Measurements from ENCODE around the gene RFX1. TPM values are rescaled to one million over a fixed set of nuclear protein-coding genes. Genes with fewer than 3 reads are reported as not detected.

RFX1 gene
- total and polyA plus RNA-seq, 2 experiments from 2014 or later: 1.7 to 2.5 TPM

- H2AFZ ChIP-seq: no peak overlapping the region
- no peaks in the 10 kb centered on the region for H3K27me3 ChIP-seq (replicated peaks; ENCODE audit: insufficient read depth)
- H3K27ac ChIP-seq: no peak overlapping the region
- peaks cover 9% of the 10 kb centered on the region; the same call in 1 of the 2 replicates for H3F3A ChIP-seq (ENCODE audit: insufficient read depth)
- H3K9me3 ChIP-seq (ENCODE audit: low read depth): no peaks in the 10 kb centered on the region
- no peak overlapping the region for H3K4me2 ChIP-seq (ENCODE audit: unreplicated experiment)
- no peaks in the 10 kb centered on the region for H3K4me1 ChIP-seq (ENCODE audit: insufficient read depth)
- no peaks in the 10 kb centered on the region for H3K9me2 ChIP-seq (ENCODE audit: insufficient read depth)
- no peaks in the 10 kb centered on the region for H4K20me1 ChIP-seq (ENCODE audit: insufficient read depth)
- TF ChIP-seq EZH2phosphoT487 (IDR thresholded peaks at IDR 0.05; ENCODE audit: insufficient read depth, low read depth) (no peak), EZH2 (IDR thresholded peaks at IDR 0.05; ENCODE audit: insufficient read depth, poor library complexity, severe bottlenecking) (no peak)
- H3K79me2 ChIP-seq (ENCODE audit: insufficient read depth): no peaks in the 10 kb centered on the region
- DNase-seq: no peak
- 89 to 92% methylated on average over 18 to 19 of the region's 20 CpGs for WGBS, 2 experiments (ENCODE audit: low coverage in 1 of 2, low lambda C conversion rate in 2 of 2, missing lambda C conversion rate in 2 of 2)
- H3K9ac ChIP-seq: no peak overlapping the region
- in situ Hi-C loops (cut with MboI): no loop called here
- H3K4me3 ChIP-seq: no peak overlapping the region
- no peaks in the 10 kb centered on the region for H3K36me3 ChIP-seq (ENCODE audit: low read depth)
These were observed 40.0 kb downstream of the RFX1 start for GRCh38 chr19:13965926-13966683.

- Histone ChIP-seq H2AFZ (no peak overlapping the region), H3K27ac (no peak overlapping the region), H3F3A (ENCODE audit: insufficient read depth) (peaks cover 9% of the 10 kb centered on the region; the same call in 1 of the 2 replicates), H3K9ac (no peak overlapping the region), H4K20me1 (ENCODE audit: insufficient read depth) (no peaks in the 10 kb centered on the region), H3K4me1 (ENCODE audit: insufficient read depth) (no peaks in the 10 kb centered on the region), H3K4me3 (no peak overlapping the region), H3K36me3 (ENCODE audit: low read depth) (no peaks in the 10 kb centered on the region), H3K27me3 (replicated peaks; ENCODE audit: insufficient read depth) (no peaks in the 10 kb centered on the region), H3K9me3 (ENCODE audit: low read depth) (no peaks in the 10 kb centered on the region), H3K9me2 (ENCODE audit: insufficient read depth) (no peaks in the 10 kb centered on the region), H3K4me2 (ENCODE audit: unreplicated experiment) (no peak overlapping the region), H3K79me2 (ENCODE audit: insufficient read depth) (no peaks in the 10 kb centered on the region)
- TF ChIP-seq EZH2 (IDR thresholded peaks at IDR 0.05; ENCODE audit: insufficient read depth, poor library complexity, severe bottlenecking) (no peak), EZH2phosphoT487 (IDR thresholded peaks at IDR 0.05; ENCODE audit: insufficient read depth, low read depth) (no peak)
- WGBS, 2 experiments (ENCODE audit: low coverage in 1 of 2, low lambda C conversion rate in 2 of 2, missing lambda C conversion rate in 2 of 2): 89 to 95% methylated on average over 15 to 24 of the region's 24 CpGs
- in situ Hi-C loops (cut with MboI): no loop called here
- DNase-seq: no peak
These were observed 40.7 kb downstream of the RFX1 start for GRCh38 chr19:13965377-13965896.

GRCh38 chr19:13964776-13965175 is 41.3 kb downstream of the RFX1 start:
- Histone ChIP-seq H3K4me2 (ENCODE audit: unreplicated experiment) (no peak overlapping the region), H3K27ac (no peak overlapping the region), H3K9me2 (ENCODE audit: insufficient read depth) (no peaks in the 10 kb centered on the region), H3K27me3 (replicated peaks; ENCODE audit: insufficient read depth) (no peaks in the 10 kb centered on the region), H3K9ac (no peak overlapping the region), H2AFZ (no peak overlapping the region), H3K9me3 (ENCODE audit: low read depth) (no peaks in the 10 kb centered on the region), H3K79me2 (ENCODE audit: insufficient read depth) (no peaks in the 10 kb centered on the region), H3K4me1 (ENCODE audit: insufficient read depth) (no peaks in the 10 kb centered on the region), H4K20me1 (ENCODE audit: insufficient read depth) (no peaks in the 10 kb centered on the region), H3F3A (ENCODE audit: insufficient read depth) (peaks cover 9% of the 10 kb centered on the region; the same call in 1 of the 2 replicates), H3K4me3 (no peak overlapping the region), H3K36me3 (ENCODE audit: low read depth) (no peaks in the 10 kb centered on the region)
- TF ChIP-seq EZH2phosphoT487 (IDR thresholded peaks at IDR 0.05; ENCODE audit: insufficient read depth, low read depth): no peak
- no peak for TF ChIP-seq EZH2 (IDR thresholded peaks at IDR 0.05; ENCODE audit: insufficient read depth, poor library complexity, severe bottlenecking)
- WGBS, 2 experiments (ENCODE audit: low coverage in 1 of 2, low lambda C conversion rate in 2 of 2, missing lambda C conversion rate in 2 of 2): 82 to 83% methylated on average over 5 of the region's 5 CpGs
- DNase-seq: no peak
- in situ Hi-C loops (cut with MboI): no loop called here

- WGBS, 2 experiments (ENCODE audit: low coverage in 1 of 2, low lambda C conversion rate in 2 of 2, missing lambda C conversion rate in 2 of 2): 77 to 89% methylated on average over 8 to 41 of the region's 48 CpGs
- in situ Hi-C loops (cut with MboI): no loop called here
- DNase-seq: no peak
These were observed 42.5 kb downstream of the RFX1 start for GRCh38 chr19:13963603-13964105.

More at GRCh38 chr19:13963603-13964105, 42.5 kb downstream of the RFX1 start:
- peaks cover 9% of the 10 kb centered on the region; the same call in 1 of the 2 replicates for H3F3A ChIP-seq (ENCODE audit: insufficient read depth)
- H3K9ac ChIP-seq: no peak overlapping the region
- no peaks in the 10 kb centered on the region for H3K9me2 ChIP-seq (ENCODE audit: insufficient read depth)
- H3K36me3 ChIP-seq (ENCODE audit: low read depth): no peaks in the 10 kb centered on the region
- no peak overlapping the region for H3K4me3 ChIP-seq
- H3K4me1 ChIP-seq (ENCODE audit: insufficient read depth): no peaks in the 10 kb centered on the region
- H2AFZ ChIP-seq: no peak overlapping the region
- no peak overlapping the region for H3K4me2 ChIP-seq (ENCODE audit: unreplicated experiment)
- TF ChIP-seq EZH2 (IDR thresholded peaks at IDR 0.05; ENCODE audit: insufficient read depth, poor library complexity, severe bottlenecking): no peak
- TF ChIP-seq EZH2phosphoT487 (IDR thresholded peaks at IDR 0.05; ENCODE audit: insufficient read depth, low read depth): no peak
- H3K79me2 ChIP-seq (ENCODE audit: insufficient read depth): no peaks in the 10 kb centered on the region
- H3K9me3 ChIP-seq (ENCODE audit: low read depth): no peaks in the 10 kb centered on the region
- H4K20me1 ChIP-seq (ENCODE audit: insufficient read depth): no peaks in the 10 kb centered on the region
- no peaks in the 10 kb centered on the region for H3K27me3 ChIP-seq (replicated peaks; ENCODE audit: insufficient read depth)
- no peak overlapping the region for H3K27ac ChIP-seq

All from GM23248 (cell line).